ENCODE results near the gene ZBTB39. TPM values are rescaled to one million over a fixed set of nuclear protein-coding genes. Genes with fewer than 3 reads are reported as not detected.

The ZBTB39 gene
- total RNA-seq, 4 donors from 2014 or later: 6.6 to 12.1 (median 10.1) TPM

GRCh38 chr12:57039016-57039798 is 32.9 kb upstream of the ZBTB39 start:
- no peak for DNase-seq (ENCODE audit: low spot score in 2 of 2)
- no peak for TF ChIP-seq POLR2A (IDR thresholded peaks at IDR 0.05)
- TF ChIP-seq EP300 (IDR thresholded peaks at IDR 0.05): no peak
- TF ChIP-seq, protein P1, sequence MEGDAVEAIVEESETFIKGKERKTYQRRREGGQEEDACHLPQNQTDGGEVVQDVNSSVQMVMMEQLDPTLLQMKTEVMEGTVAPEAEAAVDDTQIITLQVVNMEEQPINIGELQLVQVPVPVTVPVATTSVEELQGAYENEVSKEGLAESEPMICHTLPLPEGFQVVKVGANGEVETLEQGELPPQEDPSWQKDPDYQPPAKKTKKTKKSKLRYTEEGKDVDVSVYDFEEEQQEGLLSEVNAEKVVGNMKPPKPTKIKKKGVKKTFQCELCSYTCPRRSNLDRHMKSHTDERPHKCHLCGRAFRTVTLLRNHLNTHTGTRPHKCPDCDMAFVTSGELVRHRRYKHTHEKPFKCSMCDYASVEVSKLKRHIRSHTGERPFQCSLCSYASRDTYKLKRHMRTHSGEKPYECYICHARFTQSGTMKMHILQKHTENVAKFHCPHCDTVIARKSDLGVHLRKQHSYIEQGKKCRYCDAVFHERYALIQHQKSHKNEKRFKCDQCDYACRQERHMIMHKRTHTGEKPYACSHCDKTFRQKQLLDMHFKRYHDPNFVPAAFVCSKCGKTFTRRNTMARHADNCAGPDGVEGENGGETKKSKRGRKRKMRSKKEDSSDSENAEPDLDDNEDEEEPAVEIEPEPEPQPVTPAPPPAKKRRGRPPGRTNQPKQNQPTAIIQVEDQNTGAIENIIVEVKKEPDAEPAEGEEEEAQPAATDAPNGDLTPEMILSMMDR (IDR thresholded peaks at IDR 0.05): no peak
- no peak for TF ChIP-seq POLR2AphosphoS5 (IDR thresholded peaks at IDR 0.05)
- Histone ChIP-seq H3K4me3 (no peak overlapping the region), H3K27me3 (peaks cover 5% of the 10 kb centered on the region), H3K36me3 (no peaks in the 10 kb centered on the region), H3K4me1 (no peaks in the 10 kb centered on the region), H3K27ac (no peak overlapping the region), H3K9me3 (no peaks in the 10 kb centered on the region)
- WGBS: 85% methylated on average over 9 of the region's 9 CpGs

- H3K27ac ChIP-seq: no peak overlapping the region
- no peak overlapping the region for H3K4me3 ChIP-seq
- no peak for TF ChIP-seq POLR2AphosphoS5 (IDR thresholded peaks at IDR 0.05)
- TF ChIP-seq POLR2A (IDR thresholded peaks at IDR 0.05): no peak
- TF ChIP-seq, protein P1 (IDR thresholded peaks at IDR 0.05): no peak
- TF ChIP-seq EP300 (IDR thresholded peaks at IDR 0.05): no peak
- H3K9me3 ChIP-seq: no peaks in the 10 kb centered on the region
- no peak for DNase-seq (ENCODE audit: low spot score in 2 of 2)
- no peaks in the 10 kb centered on the region for H3K36me3 ChIP-seq
- 74% methylated on average over 3 of the region's 3 CpGs for WGBS
- no peaks in the 10 kb centered on the region for H3K27me3 ChIP-seq
- no peaks in the 10 kb centered on the region for H3K4me1 ChIP-seq
Observed at GRCh38 chr12:57037264-57037663, 30.9 kb upstream of the ZBTB39 start.

GRCh38 chr12:57033431-57033830 is 27.1 kb upstream of the ZBTB39 start:
- WGBS: 60% methylated on average over 3 of the region's 3 CpGs

GRCh38 chr12:57031789-57032188 is 25.4 kb upstream of the ZBTB39 start:
- DNase-seq (ENCODE audit: low spot score in 2 of 2): no peak
- H3K27me3 ChIP-seq: no peaks in the 10 kb centered on the region
- H3K4me1 ChIP-seq: peaks cover 8% of the 10 kb centered on the region
- no peaks in the 10 kb centered on the region for H3K9me3 ChIP-seq
- WGBS: 81% methylated on average over 7 of the region's 7 CpGs
- no peak overlapping the region for H3K4me3 ChIP-seq
- no peaks in the 10 kb centered on the region for H3K36me3 ChIP-seq
- no peak overlapping the region for H3K27ac ChIP-seq
- TF ChIP-seq POLR2AphosphoS5 (IDR thresholded peaks at IDR 0.05): no peak
- TF ChIP-seq POLR2A (IDR thresholded peaks at IDR 0.05): no peak
- no peak for TF ChIP-seq EP300 (IDR thresholded peaks at IDR 0.05)
- TF ChIP-seq, protein P1 (IDR thresholded peaks at IDR 0.05): no peak

More at GRCh38 chr12:57033431-57033830, 27.1 kb upstream of the ZBTB39 start:
- no peak for DNase-seq (ENCODE audit: low spot score in 2 of 2)
- no peak overlapping the region for H3K27ac ChIP-seq
- no peaks in the 10 kb centered on the region for H3K27me3 ChIP-seq
- no peak overlapping the region for H3K4me3 ChIP-seq
- no peaks in the 10 kb centered on the region for H3K36me3 ChIP-seq
- TF ChIP-seq, protein P1 (IDR thresholded peaks at IDR 0.05): no peak
- TF ChIP-seq EP300 (IDR thresholded peaks at IDR 0.05): no peak
- TF ChIP-seq POLR2AphosphoS5 (IDR thresholded peaks at IDR 0.05): no peak
- no peak for TF ChIP-seq POLR2A (IDR thresholded peaks at IDR 0.05)
- H3K4me1 ChIP-seq: peaks cover 8% of the 10 kb centered on the region
- H3K9me3 ChIP-seq: no peaks in the 10 kb centered on the region

DNA sequence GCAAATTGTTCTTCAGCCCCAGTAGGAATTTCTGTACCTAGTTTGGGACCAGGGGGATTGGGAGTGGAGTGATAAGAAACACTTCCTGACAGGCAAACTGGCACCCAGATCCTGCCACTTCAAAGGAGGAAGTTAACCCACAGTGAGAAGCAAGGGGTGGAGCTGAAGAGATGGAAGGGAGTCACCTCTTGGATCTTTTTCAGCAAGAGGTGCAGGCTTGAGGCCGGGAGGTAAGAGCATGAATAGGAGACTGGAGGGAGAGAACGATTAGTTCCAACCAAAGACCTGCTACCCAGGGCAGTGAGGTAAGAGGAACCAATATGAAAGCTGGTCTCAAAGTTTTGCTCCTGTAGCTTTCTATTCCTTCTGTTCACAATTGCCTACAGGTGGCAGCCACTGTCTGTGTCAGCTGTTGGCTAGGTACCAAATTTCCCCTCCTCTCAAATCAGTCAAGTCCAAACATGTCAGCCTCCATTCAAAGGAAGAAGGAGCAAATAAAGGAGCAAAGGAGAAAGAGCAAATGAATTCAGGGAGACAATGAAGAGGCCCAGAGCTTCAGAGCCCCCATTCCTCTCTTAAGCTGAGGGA is 24.9 kb upstream of the ZBTB39 start:
- H3K27me3 ChIP-seq: no peaks in the 10 kb centered on the region
- H3K27ac ChIP-seq: no peak overlapping the region
- no peaks in the 10 kb centered on the region for H3K36me3 ChIP-seq
- TF ChIP-seq POLR2A (IDR thresholded peaks at IDR 0.05) (no peak), EP300 (IDR thresholded peaks at IDR 0.05) (no peak), POLR2AphosphoS5 (IDR thresholded peaks at IDR 0.05) (no peak)
- TF ChIP-seq, protein P1 (IDR thresholded peaks at IDR 0.05): no peak
- no peaks in the 10 kb centered on the region for H3K9me3 ChIP-seq
- DNase-seq (ENCODE audit: low spot score in 2 of 2): no peak
- H3K4me3 ChIP-seq: no peak overlapping the region
- 15% methylated on average over 2 of the region's 2 CpGs for WGBS
- peaks cover 8% of the 10 kb centered on the region for H3K4me1 ChIP-seq

All from suprapubic skin (tissue), 4 donors.